ENCODE results near the gene TGM2.

TGM2 gene

DNA sequence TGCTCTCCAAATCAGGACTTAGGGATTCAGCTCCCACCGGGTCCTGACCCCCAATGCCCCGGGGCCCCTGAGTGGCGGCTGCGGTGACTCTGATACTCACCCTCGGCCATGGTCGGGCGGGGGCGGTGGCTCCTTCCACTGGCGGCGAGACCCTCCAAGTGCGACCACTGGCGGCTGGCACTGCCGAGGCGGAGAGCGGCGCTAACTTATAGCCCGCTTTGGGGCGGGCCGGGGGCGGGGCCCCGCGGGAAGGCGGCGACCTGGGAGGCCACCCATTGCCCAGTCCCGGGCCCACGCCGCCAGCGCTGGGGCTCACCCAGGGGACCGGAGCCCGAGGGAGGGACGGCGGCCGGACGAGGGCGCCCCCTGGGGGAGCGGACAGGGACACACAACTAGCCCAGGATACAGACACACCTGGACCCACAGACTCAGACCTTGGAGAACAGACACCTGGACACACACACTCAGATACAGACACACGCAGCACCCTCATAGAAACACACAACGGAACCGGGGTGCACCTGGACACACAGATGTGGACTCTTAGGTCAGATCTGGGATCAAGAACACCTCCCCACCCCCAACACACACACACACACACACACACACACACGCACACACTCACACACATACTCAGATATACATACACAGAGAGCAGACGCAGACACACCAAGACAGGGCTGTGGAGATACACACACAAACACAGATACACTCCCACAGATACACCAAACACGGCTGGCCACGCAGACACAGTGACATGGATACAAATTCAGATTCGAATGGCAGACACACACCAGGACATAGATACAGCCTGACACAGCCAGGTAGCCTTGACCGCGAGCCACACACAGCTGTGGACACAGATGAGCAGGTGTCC lies at the start of gene TGM2:
TSS of gene TGM2 (minus strand) at position 182 of the 877 bp plus-strand sequence. CDS start at position 110, 72 bp downstream.
- peak; percentile 8 for DNase-seq

GRCh38 chr20:38214256-38215193 lies 49.5 kb upstream of the TGM2 start:
- no peak for DNase-seq

GRCh38 chr20:38213607-38213940 lies 48.5 kb upstream of the TGM2 start:
- DNase-seq = no peak

- no peak for DNase-seq
Observed at GRCh38 chr20:38212806-38213606, 47.9 kb upstream of the TGM2 start.

GRCh38 chr20:38211200-38212097 lies 46.4 kb upstream of the TGM2 start:
- no peak for DNase-seq

GRCh38 chr20:38210741-38211140 lies 45.7 kb upstream of the TGM2 start:
- DNase-seq = no peak

DNA sequence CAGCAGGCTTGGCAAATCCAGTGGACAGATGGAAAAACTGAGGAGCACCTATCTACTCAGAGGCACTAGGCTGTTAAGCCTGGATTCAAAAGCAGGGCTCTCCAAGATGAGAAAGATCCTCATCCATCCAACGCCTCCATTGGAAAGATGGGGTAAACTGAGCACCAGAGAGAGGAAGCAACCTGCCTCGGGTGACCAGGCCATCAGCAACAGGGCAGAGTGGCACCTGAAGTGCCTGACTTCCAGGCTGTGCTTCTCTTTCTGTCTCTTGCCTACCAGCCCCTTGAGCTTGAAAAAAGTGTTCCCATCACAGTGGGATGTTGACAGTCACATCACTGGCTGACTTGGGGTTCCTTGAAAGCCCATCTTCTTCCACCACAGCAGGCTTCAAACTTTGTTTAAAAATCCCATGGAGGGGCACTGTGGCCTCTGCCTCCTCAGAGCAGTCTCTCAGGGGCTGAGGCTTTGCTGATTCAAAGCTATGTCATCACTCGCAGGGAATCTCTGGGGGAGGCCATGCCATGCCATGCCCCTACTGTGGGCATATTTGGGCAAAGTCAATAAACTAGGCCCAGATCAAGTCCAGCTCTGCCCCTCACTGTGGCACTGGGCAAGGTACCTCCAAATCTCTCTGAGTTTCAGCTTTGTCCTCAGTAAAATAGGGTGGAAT lies 44.8 kb upstream of the TGM2 start:
- no peak for DNase-seq

- DNase-seq = no peak
Observed at GRCh38 chr20:38209054-38209675, 44.1 kb upstream of the TGM2 start.

DNA sequence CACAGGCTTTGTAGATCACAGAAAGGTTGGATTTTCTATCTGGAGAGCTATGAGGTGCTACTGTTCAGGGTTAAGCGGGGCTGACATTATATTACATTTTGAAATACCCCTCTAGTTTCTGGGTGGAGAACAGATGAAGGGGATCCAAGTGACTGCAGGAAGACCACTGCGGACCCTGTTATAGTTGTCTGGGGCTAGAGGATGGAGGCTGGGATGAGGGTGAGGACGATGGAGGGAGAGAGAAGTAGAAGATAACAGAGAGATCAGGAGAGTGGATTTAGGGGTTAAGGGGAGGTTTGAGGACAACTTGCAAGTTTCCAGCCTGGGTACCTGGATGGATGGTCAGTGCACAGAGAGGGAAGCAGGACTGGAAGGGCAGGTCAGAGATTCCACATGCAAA lies 43.5 kb upstream of the TGM2 start:
- DNase-seq = no peak

GRCh38 chr20:38208088-38208487 lies 43.0 kb upstream of the TGM2 start:
- DNase-seq = no peak

DNA sequence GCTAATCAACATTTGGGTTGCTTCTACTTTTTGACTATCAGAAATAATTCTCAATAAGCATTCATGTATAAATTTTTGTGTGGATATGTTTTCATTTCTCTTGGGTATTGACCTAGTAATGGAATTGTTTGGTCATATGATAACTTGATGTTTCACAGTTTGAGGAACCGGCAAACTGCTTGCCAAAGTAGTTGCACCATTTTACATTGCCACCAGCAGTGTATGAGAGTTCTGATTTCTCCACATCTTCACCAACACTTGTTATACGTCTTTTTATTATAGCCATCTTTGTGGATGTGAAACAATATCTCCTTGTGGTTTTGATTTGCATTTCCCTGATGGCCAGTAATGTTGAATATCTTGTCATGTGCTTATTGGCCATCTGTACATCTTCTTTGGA lies 42.6 kb upstream of the TGM2 start:
- no peak for DNase-seq

- DNase-seq = no peak
Observed at GRCh38 chr20:38205001-38205400, 39.9 kb upstream of the TGM2 start.

- no peak for DNase-seq
Observed at GRCh38 chr20:38203981-38204357, 38.9 kb upstream of the TGM2 start.

- DNase-seq = no peak
Observed at GRCh38 chr20:38203337-38203980, 38.4 kb upstream of the TGM2 start.

DNA sequence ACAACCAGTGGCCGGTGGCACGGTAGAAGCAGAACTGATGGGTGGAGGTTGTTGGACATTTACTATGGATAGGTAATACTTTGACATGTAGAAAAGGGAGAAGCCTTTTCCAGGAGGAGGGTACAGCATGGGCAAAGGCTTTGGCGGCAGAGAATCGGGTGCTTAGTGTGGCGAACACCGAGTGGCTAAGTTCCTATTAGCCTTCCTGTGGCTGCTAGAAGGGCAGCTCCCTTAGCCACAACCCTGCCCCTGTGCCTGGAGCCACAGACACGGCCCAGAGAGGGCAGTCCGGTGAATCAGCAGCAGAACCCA lies 37.9 kb upstream of the TGM2 start:
- DNase-seq = no peak

- DNase-seq = no peak
Observed at GRCh38 chr20:38202153-38202981, 37.3 kb upstream of the TGM2 start.

DNA sequence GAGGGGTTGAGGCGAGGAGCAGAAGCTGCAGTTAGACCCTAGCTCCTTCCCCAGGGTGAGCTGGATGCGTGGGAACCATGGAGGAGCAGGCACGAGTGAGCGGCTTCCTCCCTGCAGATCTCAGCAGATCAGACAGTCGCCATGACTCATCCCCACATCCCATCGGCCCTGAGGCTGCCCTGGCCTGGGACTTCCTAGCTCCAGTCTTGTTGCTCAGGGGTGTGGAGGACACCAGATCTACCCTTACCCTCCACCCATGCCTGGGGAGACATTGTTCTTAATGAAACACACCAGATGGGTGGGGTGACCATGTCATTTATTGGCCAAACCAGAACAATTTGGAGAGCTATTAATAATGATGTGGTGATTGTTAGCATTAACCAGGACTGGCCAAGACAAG lies 36.3 kb upstream of the TGM2 start:
- DNase-seq = no peak

DNA sequence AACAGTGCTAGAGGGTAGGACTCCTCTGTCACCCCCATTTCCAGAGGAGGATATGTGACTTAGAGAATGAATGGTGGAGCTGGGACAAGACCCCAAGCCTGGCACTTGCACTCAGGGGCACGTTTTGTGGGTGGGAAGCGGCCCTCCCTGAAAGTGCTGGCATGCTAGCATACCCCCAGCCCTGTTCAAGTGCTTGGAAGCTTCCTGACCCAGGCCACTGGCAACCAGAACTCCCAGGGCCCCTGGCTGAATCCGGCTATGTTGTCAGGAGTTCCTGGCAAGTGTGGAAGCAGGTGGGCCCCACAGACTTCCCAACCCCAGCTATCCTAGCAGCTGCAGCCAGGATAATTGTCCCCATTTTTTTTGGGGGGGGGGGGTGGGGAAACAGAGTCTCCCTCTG lies 35.6 kb upstream of the TGM2 start:
- no peak for DNase-seq

DNA sequence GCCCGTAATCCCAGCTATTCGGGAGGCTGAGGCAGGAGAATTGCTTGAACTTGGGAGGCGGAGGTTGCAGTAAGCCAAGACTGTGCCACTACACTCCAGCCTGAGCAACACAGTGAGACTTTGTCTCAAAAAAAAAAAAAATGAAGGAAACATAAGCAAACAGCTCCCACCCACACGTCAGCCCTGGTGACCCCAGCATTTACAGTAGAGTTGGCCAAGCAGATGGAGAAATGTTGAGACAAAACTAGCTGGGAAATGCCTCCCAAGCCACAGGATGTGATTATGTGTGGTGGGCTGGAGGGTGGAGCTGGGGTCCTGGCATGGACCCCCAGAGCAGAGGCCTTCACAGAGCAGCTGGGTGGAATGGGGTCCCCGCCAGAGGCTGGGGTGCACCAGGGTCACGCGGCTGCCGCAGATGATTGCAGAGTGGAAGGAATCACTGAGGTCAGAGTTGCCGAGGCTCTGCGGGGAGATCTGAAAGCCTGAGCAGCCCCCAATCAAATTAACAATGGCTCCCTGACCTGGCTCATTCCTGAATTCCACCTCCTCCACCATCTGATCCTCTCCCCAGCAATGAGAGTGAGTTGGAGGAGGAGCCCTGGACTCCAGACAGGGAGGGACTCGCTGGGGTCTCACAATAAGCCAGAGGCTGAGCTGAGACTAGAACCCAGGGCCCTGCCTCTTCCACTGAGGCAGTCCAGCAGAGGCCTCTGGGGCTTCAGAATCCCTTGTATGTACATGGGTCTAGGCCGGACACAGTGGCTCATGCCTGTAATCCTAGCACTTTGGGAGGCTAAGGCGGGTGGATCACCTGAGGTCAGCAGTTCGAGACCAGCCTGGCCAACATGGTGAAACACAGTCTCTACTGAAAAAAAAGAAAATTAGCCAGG lies 34.7 kb upstream of the TGM2 start:
- DNase-seq = no peak

All from activated CD4-positive, alpha-beta T cell treated with anti-CD3 and anti-CD28 coated beads for 4 hours (primary cell).